Measurements from ENCODE around the gene CARS1. TPM values are rescaled to one million over a fixed set of nuclear protein-coding genes. Genes with fewer than 3 reads are reported as not detected.

The CARS1 gene
- total and polyA plus RNA-seq, 2 experiments from 2014 or later, result 72.9 to 95.9 TPM

DNA sequence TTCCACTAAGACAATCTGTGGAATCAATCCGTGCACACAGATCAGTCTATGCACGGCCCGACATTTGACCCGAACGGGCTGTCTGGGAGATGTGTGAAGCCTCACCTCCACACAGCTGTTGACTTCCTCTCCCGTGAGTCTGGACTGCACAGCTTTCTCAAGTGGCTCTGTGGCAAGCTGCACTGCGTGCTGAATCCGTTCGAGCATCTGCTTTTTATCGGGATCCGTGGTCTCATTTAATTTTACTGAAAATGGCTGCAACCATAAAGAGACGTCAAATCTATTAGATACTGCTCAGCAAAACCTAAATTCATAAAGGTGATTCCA lies 19.3 kb downstream of the CARS1 start:
- H3K4me2 ChIP-seq, result no peak overlapping the region
- no peak overlapping the region for H3K27ac Mint-ChIP-seq
- peaks cover 5% of the 10 kb centered on the region for H3K27me3 Mint-ChIP-seq (ENCODE audit: insufficient read depth, low read depth, poor library complexity)
- H3K36me3 Mint-ChIP-seq (ENCODE audit: low read depth), result peaks cover 90% of the 10 kb centered on the region
- H3K27ac ChIP-seq (ENCODE audit: low read depth), result no peak overlapping the region
- no peaks in the 10 kb centered on the region for H3K9me2 ChIP-seq (ENCODE audit: insufficient read depth)
- no peak overlapping the region for H2AFZ ChIP-seq
- H3K4me1 Mint-ChIP-seq, result no peaks in the 10 kb centered on the region
- H3K27me3 ChIP-seq (ENCODE audit: insufficient read depth), result no peaks in the 10 kb centered on the region
- no peaks in the 10 kb centered on the region for H3K4me1 ChIP-seq (ENCODE audit: insufficient read depth)
- peaks cover 73% of the 10 kb centered on the region for H3K36me3 ChIP-seq (ENCODE audit: insufficient read depth)
- no peak overlapping the region for H3K4me3 Mint-ChIP-seq
- no peaks in the 10 kb centered on the region for H3K9me3 Mint-ChIP-seq
- H3F3A ChIP-seq (replicated peaks; ENCODE audit: low read depth), result peaks cover 24% of the 10 kb centered on the region
- no peak for ATAC-seq
- peaks cover 59% of the 10 kb centered on the region for H3K79me2 ChIP-seq (replicated peaks; ENCODE audit: insufficient read depth)
- H3K4me3 ChIP-seq, result no peak overlapping the region
- peaks cover 32% of the 10 kb centered on the region for H4K20me1 ChIP-seq (replicated peaks; ENCODE audit: insufficient read depth)
- DNase-seq (ENCODE audit: low spot score), result no peak
- no peak for TF ChIP-seq EZH2phosphoT487 (IDR thresholded peaks at IDR 0.05; ENCODE audit: unreplicated experiment)
- no peak for TF ChIP-seq NANOG (IDR thresholded peaks at IDR 0.05; ENCODE audit: borderline replicate concordance)
- no peak for TF ChIP-seq POLR2AphosphoS5 (IDR thresholded peaks at IDR 0.05; ENCODE audit: low read depth)
- no peak for TF ChIP-seq JUNB (IDR thresholded peaks at IDR 0.05; ENCODE audit: unreplicated experiment)
- TF ChIP-seq ZNF462 (CRISPR knock-in tag; IDR thresholded peaks at IDR 0.05), result no peak
- TF ChIP-seq, protein P1, sequence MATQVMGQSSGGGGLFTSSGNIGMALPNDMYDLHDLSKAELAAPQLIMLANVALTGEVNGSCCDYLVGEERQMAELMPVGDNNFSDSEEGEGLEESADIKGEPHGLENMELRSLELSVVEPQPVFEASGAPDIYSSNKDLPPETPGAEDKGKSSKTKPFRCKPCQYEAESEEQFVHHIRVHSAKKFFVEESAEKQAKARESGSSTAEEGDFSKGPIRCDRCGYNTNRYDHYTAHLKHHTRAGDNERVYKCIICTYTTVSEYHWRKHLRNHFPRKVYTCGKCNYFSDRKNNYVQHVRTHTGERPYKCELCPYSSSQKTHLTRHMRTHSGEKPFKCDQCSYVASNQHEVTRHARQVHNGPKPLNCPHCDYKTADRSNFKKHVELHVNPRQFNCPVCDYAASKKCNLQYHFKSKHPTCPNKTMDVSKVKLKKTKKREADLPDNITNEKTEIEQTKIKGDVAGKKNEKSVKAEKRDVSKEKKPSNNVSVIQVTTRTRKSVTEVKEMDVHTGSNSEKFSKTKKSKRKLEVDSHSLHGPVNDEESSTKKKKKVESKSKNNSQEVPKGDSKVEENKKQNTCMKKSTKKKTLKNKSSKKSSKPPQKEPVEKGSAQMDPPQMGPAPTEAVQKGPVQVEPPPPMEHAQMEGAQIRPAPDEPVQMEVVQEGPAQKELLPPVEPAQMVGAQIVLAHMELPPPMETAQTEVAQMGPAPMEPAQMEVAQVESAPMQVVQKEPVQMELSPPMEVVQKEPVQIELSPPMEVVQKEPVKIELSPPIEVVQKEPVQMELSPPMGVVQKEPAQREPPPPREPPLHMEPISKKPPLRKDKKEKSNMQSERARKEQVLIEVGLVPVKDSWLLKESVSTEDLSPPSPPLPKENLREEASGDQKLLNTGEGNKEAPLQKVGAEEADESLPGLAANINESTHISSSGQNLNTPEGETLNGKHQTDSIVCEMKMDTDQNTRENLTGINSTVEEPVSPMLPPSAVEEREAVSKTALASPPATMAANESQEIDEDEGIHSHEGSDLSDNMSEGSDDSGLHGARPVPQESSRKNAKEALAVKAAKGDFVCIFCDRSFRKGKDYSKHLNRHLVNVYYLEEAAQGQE (IDR thresholded peaks at IDR 0.05; ENCODE audit: unreplicated experiment), result no peak
- TF ChIP-seq ETS1 (IDR thresholded peaks at IDR 0.05), result no peak
- no peak for TF ChIP-seq CREB1 (CRISPR knock-in tag; IDR thresholded peaks at IDR 0.05; ENCODE audit: low read depth)
- TF ChIP-seq ZNF331 (CRISPR knock-in tag; IDR thresholded peaks at IDR 0.05; ENCODE audit: low read depth), result no peak
- TF ChIP-seq ZNF114 (CRISPR knock-in tag; IDR thresholded peaks at IDR 0.05), result no peak
- TF ChIP-seq STAT1 (IDR thresholded peaks at IDR 0.05; ENCODE audit: unreplicated experiment), result no peak
- TF ChIP-seq EZH2 (IDR thresholded peaks at IDR 0.05; ENCODE audit: low read depth, unreplicated experiment), result no peak
- TF ChIP-seq, protein P2, sequence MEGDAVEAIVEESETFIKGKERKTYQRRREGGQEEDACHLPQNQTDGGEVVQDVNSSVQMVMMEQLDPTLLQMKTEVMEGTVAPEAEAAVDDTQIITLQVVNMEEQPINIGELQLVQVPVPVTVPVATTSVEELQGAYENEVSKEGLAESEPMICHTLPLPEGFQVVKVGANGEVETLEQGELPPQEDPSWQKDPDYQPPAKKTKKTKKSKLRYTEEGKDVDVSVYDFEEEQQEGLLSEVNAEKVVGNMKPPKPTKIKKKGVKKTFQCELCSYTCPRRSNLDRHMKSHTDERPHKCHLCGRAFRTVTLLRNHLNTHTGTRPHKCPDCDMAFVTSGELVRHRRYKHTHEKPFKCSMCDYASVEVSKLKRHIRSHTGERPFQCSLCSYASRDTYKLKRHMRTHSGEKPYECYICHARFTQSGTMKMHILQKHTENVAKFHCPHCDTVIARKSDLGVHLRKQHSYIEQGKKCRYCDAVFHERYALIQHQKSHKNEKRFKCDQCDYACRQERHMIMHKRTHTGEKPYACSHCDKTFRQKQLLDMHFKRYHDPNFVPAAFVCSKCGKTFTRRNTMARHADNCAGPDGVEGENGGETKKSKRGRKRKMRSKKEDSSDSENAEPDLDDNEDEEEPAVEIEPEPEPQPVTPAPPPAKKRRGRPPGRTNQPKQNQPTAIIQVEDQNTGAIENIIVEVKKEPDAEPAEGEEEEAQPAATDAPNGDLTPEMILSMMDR (conservative IDR thresholded peaks at IDR 0.05; ENCODE audit: low read depth in 2 of 2), result no peak

All from GM23338 (cell line).